HG03571 (cell line): ENCODE results near the gene MRE11.

ENCODE experiments used
- ATAC-seq: cut with Tn5 transposase; IDR thresholded peaks from one replicate; pipeline ENCODE4 v1.9.1; 2021; ENCODE audit not compliant: unreplicated experiment

MRE11 gene

GRCh38 chr11:94493281-94494125, at the start of gene MRE11, which contains the start of gene ANKRD49:
Gene MRE11 (minus strand): TSS chr11:94493844. CDS start chr11:94492801, 1,043 bp downstream.
Gene ANKRD49 (plus strand): TSS chr11:94493984. CDS start chr11:94496694, 2,710 bp downstream.
- ATAC-seq: peak; percentile 100

DNA sequence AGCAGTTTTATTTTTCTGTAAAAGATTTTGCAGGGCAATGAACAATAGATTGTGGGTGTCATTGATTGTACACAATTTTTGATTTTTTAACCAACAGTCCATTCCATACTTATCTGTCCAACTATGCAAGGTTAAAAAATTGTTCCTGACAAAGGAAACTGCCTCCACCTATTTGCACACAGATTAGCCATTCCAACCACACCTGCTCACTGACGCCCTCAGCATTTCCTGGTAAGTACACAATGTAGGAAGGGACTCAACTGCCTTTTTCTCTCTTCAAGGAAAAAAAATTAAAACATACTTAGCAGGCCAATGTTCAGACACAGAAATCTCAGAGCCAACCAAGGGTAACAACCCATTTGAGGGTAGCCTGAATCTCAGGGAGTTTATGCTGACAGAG, 45.8 kb upstream of the MRE11 start:
- ATAC-seq: no peak

GRCh38 chr11:94537031-94537600, 43.5 kb upstream of the MRE11 start:
- no peak for ATAC-seq

DNA sequence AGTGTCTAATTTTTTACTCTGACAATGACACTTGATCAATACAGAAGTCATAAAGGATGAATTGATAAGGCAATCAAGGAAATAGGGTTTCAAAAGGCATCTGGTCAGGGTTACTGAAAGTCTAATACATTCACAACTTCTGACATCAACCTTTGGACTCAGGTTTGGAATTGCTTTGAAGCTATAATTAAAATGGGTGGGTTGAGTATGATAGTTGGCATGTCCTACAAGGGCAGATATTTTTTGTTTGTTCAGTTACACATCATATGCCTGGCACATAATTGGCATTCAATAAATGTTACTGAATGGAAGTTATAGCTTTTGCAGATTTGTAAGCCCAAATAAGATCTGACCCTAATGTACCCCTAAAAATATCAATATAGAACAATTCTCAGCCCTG, 42.7 kb upstream of the MRE11 start:
- ATAC-seq: no peak

DNA sequence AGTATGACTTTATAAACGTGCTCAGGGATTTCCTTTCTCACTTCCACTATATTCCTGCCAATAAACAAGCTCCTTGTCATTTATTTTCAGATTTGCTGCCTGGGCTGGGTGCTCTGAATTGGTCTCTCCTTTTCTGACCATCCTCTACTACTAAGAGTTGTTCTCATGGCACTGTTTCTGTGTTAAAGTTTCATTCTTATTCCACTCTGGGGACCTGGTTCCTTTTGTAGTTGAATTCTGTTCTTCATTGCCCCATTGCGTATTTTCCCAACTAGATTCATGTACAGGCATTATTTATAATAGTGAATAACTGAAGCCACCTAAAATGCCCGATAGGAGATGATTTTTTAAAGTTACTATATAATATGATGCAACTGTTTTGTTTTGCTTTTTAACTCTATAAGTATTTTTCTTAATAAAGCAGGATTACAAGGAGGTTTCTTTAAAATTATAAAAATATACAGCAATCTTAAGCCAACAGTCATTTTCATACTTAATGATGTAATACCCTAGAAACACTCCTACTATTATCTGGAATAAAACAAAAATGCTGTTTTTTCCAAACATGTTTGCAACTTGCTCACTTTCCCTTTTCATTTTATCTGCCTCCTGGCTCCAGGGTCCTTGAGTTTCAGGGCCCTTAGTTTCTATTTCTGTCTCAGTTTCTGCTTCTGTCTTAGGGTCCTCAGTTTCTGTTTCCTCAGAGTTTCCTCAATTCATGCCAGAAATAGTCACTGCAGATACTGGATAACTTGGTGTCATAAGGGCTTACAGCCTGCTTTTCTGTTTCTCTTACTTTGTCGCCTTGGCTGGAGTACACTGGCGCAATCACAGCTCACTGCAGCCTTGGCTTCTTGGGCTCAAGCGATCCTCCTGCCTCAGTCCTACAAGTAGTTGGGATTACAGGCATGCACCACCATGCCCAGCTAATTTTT, 40.3 kb upstream of the MRE11 start:
- no peak for ATAC-seq

- ATAC-seq: no peak
Observed at GRCh38 chr11:94533206-94533605, 39.6 kb upstream of the MRE11 start.

DNA sequence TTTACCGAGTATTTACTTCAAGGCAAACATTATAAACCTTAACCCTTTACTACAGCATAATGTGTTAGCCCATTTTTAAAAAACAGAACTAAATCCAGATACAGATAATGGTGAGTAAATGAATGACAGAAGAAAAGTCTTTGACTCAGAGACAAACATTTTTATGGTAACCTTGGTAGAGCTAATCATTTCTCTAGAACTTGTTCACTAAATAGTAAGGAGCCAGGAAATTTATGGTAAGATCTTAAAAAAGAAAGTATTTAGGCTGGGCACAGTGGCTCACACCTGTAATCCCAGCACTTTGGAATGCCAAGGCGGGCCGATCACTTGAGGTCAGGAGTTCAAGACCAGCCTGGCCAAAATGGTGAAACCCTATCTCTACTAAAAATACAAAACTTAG, 38.6 kb upstream of the MRE11 start:
- ATAC-seq: no peak

DNA sequence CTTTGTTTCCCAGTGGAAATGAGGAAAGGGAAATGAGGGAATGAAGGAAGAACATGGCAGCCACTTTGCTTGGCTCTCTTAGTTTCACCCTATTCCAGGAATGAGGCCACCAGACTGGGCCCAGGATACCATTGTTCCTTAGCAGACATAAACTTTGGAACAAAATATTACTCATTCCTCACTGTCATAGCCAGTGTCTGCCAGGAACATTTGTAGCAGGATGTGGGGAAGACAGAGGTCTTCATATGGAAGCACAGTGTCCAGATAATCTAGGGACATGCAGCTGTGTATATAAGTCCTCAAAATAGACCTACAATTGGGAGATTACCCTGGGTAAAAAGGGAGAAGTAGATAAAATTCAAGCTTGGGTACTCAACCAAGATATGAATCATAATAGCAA, 34.9 kb upstream of the MRE11 start:
- no peak for ATAC-seq

DNA sequence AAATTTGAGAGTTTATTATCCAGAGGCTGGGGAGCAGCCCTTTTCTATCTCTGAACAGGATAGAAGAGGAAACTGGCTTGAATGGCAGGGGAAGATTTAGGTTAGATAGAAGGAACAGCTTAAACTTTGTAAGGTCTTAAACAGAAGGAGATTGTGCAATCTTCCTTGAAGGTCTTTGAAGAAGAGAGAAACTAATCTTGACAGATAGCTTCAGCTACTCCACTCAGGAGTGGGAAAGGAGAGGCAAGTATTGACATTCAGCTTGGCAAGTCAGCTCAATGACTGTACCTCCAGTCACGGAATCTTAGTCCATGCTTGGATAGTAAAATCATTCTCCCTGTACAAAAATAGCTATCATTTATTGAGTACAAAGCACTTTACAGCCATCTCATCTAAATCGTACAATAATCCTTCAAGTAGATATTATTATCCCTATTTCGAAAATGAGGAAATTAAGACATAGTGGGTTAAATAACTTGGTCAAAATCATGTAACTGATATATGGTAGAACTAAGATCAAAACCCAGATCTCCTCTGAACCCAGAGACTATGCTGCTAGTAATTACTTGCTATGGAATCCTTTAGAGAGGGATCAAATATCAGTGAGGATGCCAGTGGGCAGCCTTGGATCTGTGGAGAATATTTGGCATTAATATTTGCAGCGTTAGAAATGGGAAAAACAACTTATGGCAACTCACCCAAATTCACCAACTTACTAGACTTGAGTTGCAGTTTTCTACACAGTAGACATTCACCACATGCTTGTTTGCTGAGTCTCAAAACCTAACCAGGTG, 33.2 kb upstream of the MRE11 start:
- ATAC-seq: no peak

DNA sequence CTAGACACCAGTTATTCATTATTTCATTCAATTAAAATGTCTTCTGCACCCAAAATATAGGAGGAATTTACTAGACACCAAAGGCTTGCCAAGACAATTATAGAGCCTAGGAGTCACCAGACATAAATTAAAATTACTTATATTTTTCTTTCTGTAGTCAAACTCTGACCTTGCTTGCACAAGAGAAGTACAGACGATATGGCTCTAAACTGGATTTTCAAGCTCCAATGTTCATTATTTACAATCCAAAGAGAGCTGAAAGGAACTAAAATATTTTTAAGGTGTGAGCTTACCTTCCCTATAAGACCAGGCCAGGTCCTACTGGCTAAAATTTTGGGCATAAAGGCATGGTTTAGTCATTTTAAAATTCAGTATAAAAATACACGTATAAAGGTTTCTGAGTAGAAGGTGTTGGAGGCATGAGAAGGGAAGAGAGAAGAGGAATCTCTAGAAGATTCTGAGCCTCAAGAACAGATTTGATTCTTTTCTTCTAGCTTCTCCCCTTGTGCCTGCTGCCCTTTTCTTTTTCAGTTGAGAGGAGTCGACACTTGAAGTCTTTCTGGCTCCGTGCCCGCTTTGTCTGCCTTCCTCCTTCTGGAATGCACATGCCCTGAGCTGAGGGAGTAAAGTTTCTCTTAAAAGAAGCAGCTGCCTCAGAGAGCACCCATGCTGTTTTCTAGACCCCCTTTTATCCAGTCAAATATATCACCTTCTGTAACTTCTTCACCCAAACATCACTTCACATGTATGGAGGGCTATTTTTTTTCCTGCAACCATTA, 32.1 kb upstream of the MRE11 start:
- ATAC-seq: no peak

GRCh38 chr11:94524341-94524740, 30.7 kb upstream of the MRE11 start:
- ATAC-seq: no peak

GRCh38 chr11:94521684-94522083, 28.0 kb upstream of the MRE11 start:
- ATAC-seq: no peak

DNA sequence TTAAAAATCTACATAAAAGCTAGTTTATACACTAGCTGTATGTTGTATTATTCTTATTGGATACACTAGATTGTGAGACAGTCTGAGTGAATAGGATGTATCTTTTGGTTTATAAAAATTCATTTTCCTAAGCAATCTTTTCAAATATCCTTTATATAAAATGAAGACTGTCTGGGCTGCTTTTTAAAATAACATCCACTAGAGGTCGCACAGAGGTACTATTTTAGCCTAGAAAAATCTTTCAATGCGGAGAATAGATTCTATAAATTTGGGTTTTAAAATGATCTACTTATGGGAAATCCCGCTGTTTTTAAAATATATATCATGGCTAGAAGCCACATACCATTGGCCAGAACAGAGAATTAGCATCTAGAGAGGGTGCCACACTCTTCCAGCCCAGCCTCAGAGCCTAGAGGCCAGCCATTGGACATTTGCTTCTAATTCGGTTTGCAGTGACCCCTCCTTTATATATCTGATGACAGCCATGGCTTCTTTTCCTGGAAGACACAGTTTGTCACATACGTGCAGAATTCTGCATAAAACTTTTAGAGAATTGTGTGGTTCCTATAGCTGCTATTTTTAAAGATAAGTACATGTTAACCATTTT, 25.9 kb upstream of the MRE11 start:
- peak; percentile 45 for ATAC-seq

DNA sequence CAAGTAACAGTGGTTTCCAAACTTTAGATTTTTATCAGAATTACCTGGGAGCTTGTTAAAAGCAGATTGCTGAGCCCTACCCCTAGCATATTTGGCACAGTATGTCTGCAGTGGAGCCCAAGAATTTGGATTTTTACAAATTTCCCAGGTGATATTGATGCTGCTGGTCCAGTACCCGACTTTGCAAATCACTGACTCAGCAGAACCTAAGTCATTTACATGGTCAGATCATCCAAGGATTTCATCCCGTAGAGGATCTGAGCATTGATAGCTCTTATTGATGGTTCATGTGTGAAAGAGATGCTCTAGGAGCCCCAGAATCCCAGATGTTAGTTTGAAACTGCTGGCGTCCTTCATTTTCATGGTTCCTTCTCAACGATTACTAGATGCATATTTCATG, 24.7 kb upstream of the MRE11 start:
- ATAC-seq: no peak

DNA sequence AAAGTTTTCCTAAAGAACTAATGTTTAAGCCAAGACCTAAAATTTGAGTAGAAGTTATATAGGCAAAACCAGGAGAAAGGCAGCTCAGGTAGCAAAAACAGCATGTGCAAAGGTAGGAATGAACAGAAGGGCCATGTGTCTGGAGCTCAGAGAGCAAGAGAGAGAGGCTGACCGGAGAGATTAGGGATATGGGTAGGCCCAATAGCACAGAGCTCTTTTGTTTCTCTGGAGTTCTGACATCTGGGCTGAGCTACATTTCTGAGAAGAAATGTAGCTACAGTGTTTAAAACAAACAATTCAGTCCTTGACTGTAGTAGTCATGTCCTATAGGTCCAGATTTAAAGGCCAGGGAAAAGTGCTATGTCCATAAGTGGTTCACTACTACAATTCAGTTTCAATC, 23.1 kb upstream of the MRE11 start:
- no peak for ATAC-seq

GRCh38 chr11:94515398-94515797, 21.8 kb upstream of the MRE11 start:
- ATAC-seq: no peak

DNA sequence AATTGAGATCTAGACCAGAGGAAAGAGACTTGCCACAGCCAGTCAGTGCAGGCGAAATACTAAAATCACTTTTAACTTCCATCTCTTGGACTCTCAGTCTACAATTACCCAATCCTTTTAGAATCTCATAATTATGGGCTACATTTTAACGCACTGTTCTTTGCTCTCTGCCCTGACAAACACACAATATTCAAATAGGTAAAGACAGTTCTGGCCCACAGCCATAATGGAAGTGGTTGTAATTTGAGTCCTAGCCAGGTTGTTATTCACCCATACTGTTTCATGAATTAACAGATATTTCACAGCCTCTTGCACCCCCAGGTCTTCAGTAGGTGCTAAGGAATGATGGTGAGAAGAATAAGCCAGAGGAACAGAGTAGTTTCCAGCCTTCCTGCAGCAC, 19.4 kb upstream of the MRE11 start:
- ATAC-seq: peak; percentile 51

- peak; percentile 77 for ATAC-seq
Observed at GRCh38 chr11:94511932-94512781, 18.5 kb upstream of the MRE11 start, which contains the start of gene C11orf97. Gene C11orf97 (plus strand): TSS chr11:94512461. CDS start chr11:94512529, 68 bp downstream.
